Skin of body (tissue), 2 donors: ENCODE results near the gene PTPRK. TPM values are rescaled to one million over a fixed set of nuclear protein-coding genes. Genes with fewer than 3 reads are reported as not detected.

Experiments used
- DNase-seq: peaks from one replicate; lab custom pipeline; 2025; lab: John Stamatoyannopoulos, UW
- total RNA-seq: library from RNA; depleted of rRNA; stranded (reverse); fragments of >200 nt; gene quantifications from one replicate; pipeline ENCODE4 v1.2.3, GENCODE V29; 2014

The PTPRK gene
- total RNA-seq, 1 donor from 2014 or later: 56.9 TPM

- DNase-seq: no peak
These were observed 441.4 kb downstream of the PTPRK start for GRCh38 chr6:128079021-128079420.

GRCh38 chr6:128078276-128078675, 442.1 kb downstream of the PTPRK start:
- DNase-seq: no peak

GRCh38 chr6:128076843-128077242, 443.6 kb downstream of the PTPRK start:
- no peak for DNase-seq

- peak; percentile 58 for DNase-seq
These were observed 445.8 kb downstream of the PTPRK start for GRCh38 chr6:128074567-128074966.

- no peak for DNase-seq
These were observed 447.0 kb downstream of the PTPRK start for GRCh38 chr6:128073389-128073788.

- DNase-seq: no peak
These were observed 449.2 kb downstream of the PTPRK start for GRCh38 chr6:128071212-128071611.

GRCh38 chr6:128070406-128070805, 450.0 kb downstream of the PTPRK start:
- no peak for DNase-seq

GRCh38 chr6:128069188-128069587, 451.2 kb downstream of the PTPRK start:
- DNase-seq: peak; percentile 56

- DNase-seq: no peak
These were observed 452.3 kb downstream of the PTPRK start for GRCh38 chr6:128068119-128068479.

GRCh38 chr6:128067446-128068118, 452.8 kb downstream of the PTPRK start:
- no peak for DNase-seq

- DNase-seq: no peak
These were observed 455.3 kb downstream of the PTPRK start for GRCh38 chr6:128065072-128065471.

- DNase-seq: no peak
These were observed 455.9 kb downstream of the PTPRK start for GRCh38 chr6:128064540-128064895.

GRCh38 chr6:128063850-128064539, 456.4 kb downstream of the PTPRK start:
- no peak for DNase-seq

- no peak for DNase-seq
These were observed 457.4 kb downstream of the PTPRK start for GRCh38 chr6:128062882-128063603.

GRCh38 chr6:128057946-128058345, 462.5 kb downstream of the PTPRK start:
- DNase-seq: no peak

GRCh38 chr6:128057541-128057940, 462.9 kb downstream of the PTPRK start:
- DNase-seq: no peak

- DNase-seq: no peak
These were observed 467.3 kb downstream of the PTPRK start for GRCh38 chr6:128053109-128053508.

- no peak for DNase-seq
These were observed 472.4 kb downstream of the PTPRK start for GRCh38 chr6:128047989-128048388.

GRCh38 chr6:128046033-128046432, 474.4 kb downstream of the PTPRK start:
- DNase-seq: no peak

GRCh38 chr6:128039543-128039942, 480.9 kb downstream of the PTPRK start:
- no peak for DNase-seq

- no peak for DNase-seq
These were observed 483.4 kb downstream of the PTPRK start for GRCh38 chr6:128036808-128037570.

GRCh38 chr6:128033156-128033555, 487.2 kb downstream of the PTPRK start:
- peak; percentile 80 for DNase-seq
